NT2/D1 (cell line): ENCODE results near the gene MANEA.
A peak's percentile ranks its signal among the peaks of the same experiment; 100 is the strongest.
"Not testable (repeated sequence)": the region's sequence is repeated elsewhere in the genome, so short reads cannot be mapped to it uniquely, and the experiment has no call there.

Experiments
- DNase-seq: peaks from one replicate; pipeline ENCODE4 v3.0.0-alpha.2; 2011; ENCODE audit warnings: low read depth, low spot score
- H3K27me3 ChIP-seq: 2 replicates; pipeline ENCODE4 v1.6.0; 2011; ENCODE audit warnings: mild to moderate bottlenecking; ENCODE audit not compliant: insufficient read length, insufficient read depth
- H3K36me3 ChIP-seq: 2 replicates; pipeline ENCODE4 v1.6.1; 2011; ENCODE audit warnings: mild to moderate bottlenecking, low read length, mixed read lengths; ENCODE audit not compliant: insufficient read depth, insufficient read length
- H3K4me1 ChIP-seq: 2 replicates; pipeline ENCODE4 v1.5.1; 2011; ENCODE audit not compliant: insufficient read depth, insufficient read length
- H3K4me3 ChIP-seq: 2 replicates; pipeline ENCODE4 v1.5.1; 2011; ENCODE audit warnings: low read depth; ENCODE audit not compliant: insufficient read length
- H3K9ac ChIP-seq: 2 replicates; pipeline ENCODE4 v1.6.0; 2011; ENCODE audit warnings: low read depth; ENCODE audit not compliant: insufficient read length
- H3K9me3 ChIP-seq: 2 replicates; pipeline ENCODE4 v1.5.1; 2011; ENCODE audit warnings: mild to moderate bottlenecking, low read length; ENCODE audit not compliant: insufficient read depth
- SUZ12 ChIP-seq: IDR thresholded peaks from 2 replicates; pipeline ENCODE4 v1.6.1; 2011; ENCODE audit not compliant: insufficient read length, insufficient read depth; ENCODE audit errors: extremely low read depth
- YY1 ChIP-seq: IDR thresholded peaks from 2 replicates; pipeline ENCODE4 v1.6.1; 2011; ENCODE audit not compliant: insufficient read length, insufficient read depth
- ZNF274 ChIP-seq: IDR thresholded peaks from 2 replicates; pipeline ENCODE4 v1.6.1; 2011; ENCODE audit warnings: mild to moderate bottlenecking, low read depth, low read length

MANEA gene

GRCh38 chr6:95572098-95572497, 5.2 kb upstream of the MANEA start:
- Histone ChIP-seq H3K27me3 (no peaks in the 10 kb centered on the region), H3K9me3 (no peaks in the 10 kb centered on the region), H3K36me3 (no peaks in the 10 kb centered on the region), H3K9ac (no peak overlapping the region), H3K4me1 (no peaks in the 10 kb centered on the region), H3K4me3 (no peak overlapping the region)
- no peak for TF ChIP-seq SUZ12
- TF ChIP-seq YY1 = no peak
- TF ChIP-seq ZNF274 = no peak
- no peak for DNase-seq

GRCh38 chr6:95574811-95575210, 2.5 kb upstream of the MANEA start:
- no peaks in the 10 kb centered on the region for H3K36me3 ChIP-seq
- H3K9me3 ChIP-seq = no peaks in the 10 kb centered on the region
- no peak overlapping the region for H3K9ac ChIP-seq
- TF ChIP-seq SUZ12 (no peak), ZNF274 (no peak), YY1 (no peak)
- H3K27me3 ChIP-seq = no peaks in the 10 kb centered on the region
- H3K4me1 ChIP-seq = no peaks in the 10 kb centered on the region
- no peak overlapping the region for H3K4me3 ChIP-seq
- DNase-seq = no peak

- Histone ChIP-seq H3K9ac (peak overlapping the region; percentile 64), H3K36me3 (no peaks in the 10 kb centered on the region), H3K9me3 (no peaks in the 10 kb centered on the region), H3K27me3 (no peaks in the 10 kb centered on the region), H3K4me1 (no peaks in the 10 kb centered on the region), H3K4me3 (peak overlapping the region; percentile 61)
- DNase-seq = no peak
- TF ChIP-seq YY1 (no peak), ZNF274 (no peak), SUZ12 (no peak)
Observed at GRCh38 chr6:95576218-95576997, 927 bp upstream of the MANEA start.

GRCh38 chr6:95576998-95577303, 384 bp upstream of the MANEA start:
- no peak for DNase-seq
- H3K36me3 ChIP-seq = no peaks in the 10 kb centered on the region
- H3K9me3 ChIP-seq = no peaks in the 10 kb centered on the region
- TF ChIP-seq ZNF274 (no peak), YY1 (no peak), SUZ12 (no peak)
- H3K4me1 ChIP-seq = no peaks in the 10 kb centered on the region
- no peaks in the 10 kb centered on the region for H3K27me3 ChIP-seq
- peak overlapping the region; percentile 61 for H3K4me3 ChIP-seq
- peak overlapping the region; percentile 77 for H3K9ac ChIP-seq

GRCh38 chr6:95578106-95578410, 723 bp downstream of the MANEA start:
- no peaks in the 10 kb centered on the region for H3K9me3 ChIP-seq
- H3K4me1 ChIP-seq = no peaks in the 10 kb centered on the region
- no peaks in the 10 kb centered on the region for H3K27me3 ChIP-seq
- no peak for DNase-seq
- peak overlapping the region; percentile 79 for H3K9ac ChIP-seq
- peak overlapping the region; percentile 77 for H3K4me3 ChIP-seq
- no peak for TF ChIP-seq ZNF274
- no peak for TF ChIP-seq YY1
- TF ChIP-seq SUZ12 = no peak
- H3K36me3 ChIP-seq = no peaks in the 10 kb centered on the region

GRCh38 chr6:95581073-95581472, 3.7 kb downstream of the MANEA start:
- no peaks in the 10 kb centered on the region for H3K36me3 ChIP-seq
- no peak for TF ChIP-seq YY1
- TF ChIP-seq SUZ12 = no peak
- TF ChIP-seq ZNF274 = no peak
- no peaks in the 10 kb centered on the region for H3K27me3 ChIP-seq
- DNase-seq = no peak
- no peaks in the 10 kb centered on the region for H3K4me1 ChIP-seq
- no peak overlapping the region for H3K4me3 ChIP-seq
- H3K9me3 ChIP-seq = no peaks in the 10 kb centered on the region; the same call in 1 of the 2 replicates
- H3K9ac ChIP-seq = no peak overlapping the region

- not testable (repeated sequence) for H3K27me3 ChIP-seq, H3K9ac ChIP-seq, H3K36me3 ChIP-seq, DNase-seq, H3K9me3 ChIP-seq, H3K4me1 ChIP-seq, H3K4me3 ChIP-seq
Observed at GRCh38 chr6:95584226-95584625, 6.9 kb downstream of the MANEA start.
